HG03469 (cell line): Measurements from ENCODE around the gene VARS2.
"Not testable (repeated sequence)": the region's sequence is repeated elsewhere in the genome, so short reads cannot be mapped to it uniquely, and the experiment has no call there.

Experiments used
- ATAC-seq: cut with Tn5 transposase; IDR thresholded peaks from one replicate; pipeline ENCODE4 v1.9.1; 2021; ENCODE audit warnings: mild to moderate bottlenecking, moderate library complexity, moderate number of reproducible peaks; ENCODE audit not compliant: unreplicated experiment

The VARS2 gene

GRCh38 chr6:30960907-30961673 lies 47.1 kb downstream of the VARS2 start:
- ATAC-seq = no peak

- ATAC-seq = no peak
Measured at GRCh38 chr6:30962716-30963115, 48.7 kb downstream of the VARS2 start.

DNA sequence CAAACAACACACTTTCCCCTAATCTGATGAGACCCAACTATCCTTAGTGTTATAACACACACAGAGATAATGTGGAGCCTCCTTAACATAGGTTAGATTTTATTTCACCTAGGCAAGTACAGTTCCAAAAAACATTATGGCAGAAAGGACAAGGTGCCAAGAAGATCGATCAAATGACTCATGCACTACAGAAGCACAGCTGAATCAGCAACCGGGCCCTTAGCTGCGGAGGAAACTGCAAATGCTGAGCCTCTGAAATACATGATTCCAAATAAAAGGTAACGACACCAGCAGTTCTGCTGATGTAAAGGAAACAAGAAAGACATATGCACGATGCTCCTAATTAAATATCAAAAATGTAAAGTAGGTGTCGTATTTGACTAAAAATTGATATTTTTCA lies 49.6 kb downstream of the VARS2 start:
- ATAC-seq = no peak

DNA sequence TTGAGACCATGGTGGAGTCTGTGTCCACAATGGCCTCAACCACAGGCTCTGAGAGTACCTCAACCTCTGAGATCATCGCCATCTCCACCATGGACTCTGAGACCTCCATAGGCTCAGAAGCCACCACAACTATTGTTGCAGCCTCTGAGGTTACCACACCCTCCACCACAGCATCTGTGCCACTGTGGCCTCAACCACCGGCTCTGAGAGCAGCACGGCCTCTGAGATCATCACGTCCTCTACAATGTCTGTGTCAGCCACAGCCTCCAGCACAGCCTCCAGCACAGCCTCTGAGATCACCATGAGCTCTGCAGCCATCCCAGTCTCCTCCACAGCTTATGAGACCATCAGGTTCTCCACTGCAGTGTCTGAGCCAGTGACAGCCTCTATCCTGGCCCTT lies 50.0 kb downstream of the VARS2 start:
- no peak for ATAC-seq

- ATAC-seq = no peak
Measured at GRCh38 chr6:30965140-30965601, 51.1 kb downstream of the VARS2 start.

DNA sequence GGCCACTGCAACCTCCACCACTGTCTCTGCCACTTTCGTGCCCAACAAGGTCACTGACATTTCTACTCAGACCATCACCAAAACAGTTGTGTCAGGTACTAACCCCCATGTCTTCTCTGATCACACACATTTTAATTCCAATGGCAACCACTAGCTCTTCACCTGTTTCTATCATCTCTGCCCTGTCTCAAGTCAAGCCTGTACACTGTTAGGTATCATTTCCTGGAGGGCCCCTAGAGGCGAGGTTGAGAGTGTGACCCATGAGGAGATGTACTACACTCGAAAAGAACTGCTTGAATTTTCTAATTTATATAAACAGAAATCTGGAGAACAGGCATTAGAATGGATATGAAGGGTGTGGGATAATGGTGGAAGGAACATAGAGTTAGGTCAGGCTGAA lies 52.1 kb downstream of the VARS2 start:
- no peak for ATAC-seq

GRCh38 chr6:30969171-30969570 lies 55.1 kb downstream of the VARS2 start:
- ATAC-seq = not testable (repeated sequence)

GRCh38 chr6:30970946-30971345 lies 56.9 kb downstream of the VARS2 start:
- ATAC-seq = no peak

- ATAC-seq = no peak
Measured at GRCh38 chr6:30972816-30973215, 58.8 kb downstream of the VARS2 start.

- no peak for ATAC-seq
Measured at GRCh38 chr6:30974490-30975252, 60.6 kb downstream of the VARS2 start.
